Limb (tissue), 2 donors: Measurements from ENCODE around the gene SNAPIN.

ENCODE experiments used
- DNase-seq, 2 donors: peaks; one replicate each; pipeline ENCODE4 v3.0.0-alpha.2; 2016; ENCODE audit errors: extremely low spot score in 2 of 2

Gene SNAPIN

DNA sequence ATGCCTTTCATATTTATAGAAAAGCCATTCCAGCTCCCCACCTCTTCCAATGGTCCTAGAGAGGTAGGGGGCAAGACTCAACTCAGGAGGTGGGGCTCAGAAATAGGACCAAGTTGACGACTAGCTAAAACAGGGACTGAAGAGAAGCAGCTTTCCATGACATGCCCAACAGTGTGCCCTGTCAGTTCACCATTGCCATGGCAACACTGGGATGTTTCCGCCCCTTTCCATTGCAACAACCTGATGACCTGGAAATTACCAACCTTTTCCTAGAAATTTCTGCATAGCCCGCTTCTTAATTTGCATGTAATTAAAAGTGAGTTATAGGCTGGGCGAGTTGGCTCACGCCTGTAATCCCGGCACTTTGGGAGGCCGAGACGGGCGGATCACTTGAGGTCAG is 47.0 kb downstream of the SNAPIN start:
- no peak for DNase-seq

DNA sequence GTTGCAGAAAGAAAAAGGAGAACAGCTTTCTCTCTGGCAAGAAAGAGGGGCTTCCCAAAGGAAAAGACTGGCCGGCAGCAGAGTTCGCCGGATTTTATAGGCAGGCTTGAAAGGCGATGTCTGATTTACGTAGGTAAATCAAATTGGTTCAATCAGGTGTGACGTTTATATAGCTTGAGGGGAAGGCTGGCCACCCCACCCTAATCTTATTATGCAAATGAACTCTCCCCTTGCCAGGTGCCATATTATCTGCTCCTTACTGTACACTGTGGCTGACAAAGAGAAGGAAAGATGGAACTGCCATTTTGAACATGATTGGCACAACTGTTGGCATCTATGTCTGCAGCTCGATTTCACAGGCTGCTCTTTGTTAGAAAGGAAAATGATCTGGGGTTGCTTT is 52.5 kb downstream of the SNAPIN start:
- DNase-seq: no peak
